Type B pancreatic cell (in vitro differentiated cells): ENCODE results near the gene PRKN. TPM values are rescaled to one million over a fixed set of nuclear protein-coding genes. Genes with fewer than 3 reads are reported as not detected.

Source experiments
- DNase-seq: peaks from one replicate; pipeline ENCODE4 v3.0.0; 2021; ENCODE audit warnings: mixed read lengths; ENCODE audit not compliant: unreplicated experiment; ENCODE audit errors: extremely low spot score
- H3K27ac Mint-ChIP-seq: 2 replicates; pipeline ENCODE4 v1.8.0; 2021; ENCODE audit warnings: mild to moderate bottlenecking, mixed read lengths
- H3K27me3 Mint-ChIP-seq: 2 replicates; pipeline ENCODE4 v1.8.0; 2021; ENCODE audit warnings: mixed read lengths
- H3K36me3 Mint-ChIP-seq: 2 replicates; pipeline ENCODE4 v1.8.0; 2021; ENCODE audit warnings: mixed read lengths
- H3K4me1 Mint-ChIP-seq: one replicate; pipeline ENCODE4 v1.8.0; 2021; ENCODE audit warnings: mixed read lengths; ENCODE audit not compliant: unreplicated experiment
- H3K4me3 Mint-ChIP-seq: 2 replicates; pipeline ENCODE4 v1.8.0; 2021; ENCODE audit warnings: mild to moderate bottlenecking, mixed read lengths
- H3K9me3 Mint-ChIP-seq: 2 replicates; pipeline ENCODE4 v1.8.0; 2021; ENCODE audit warnings: mixed read lengths
- total RNA-seq: library from RNA; stranded (reverse); gene quantifications from 2 replicates; pipeline ENCODE4 v1.2.1, GENCODE V29; 2021; ENCODE audit warnings: low replicate concordance
- TF ChIP-seq, protein P1 (sequence below): fragments of 200-600 bp; sonication (generic); conservative IDR thresholded peaks from 2 replicates; pipeline ENCODE4 v1.5.0; 2021; ENCODE audit warnings: antibody characterized with exemption, mild to moderate bottlenecking

Gene PRKN
- total RNA-seq, 1 donor from 2014 or later = 6.2 TPM

DNA sequence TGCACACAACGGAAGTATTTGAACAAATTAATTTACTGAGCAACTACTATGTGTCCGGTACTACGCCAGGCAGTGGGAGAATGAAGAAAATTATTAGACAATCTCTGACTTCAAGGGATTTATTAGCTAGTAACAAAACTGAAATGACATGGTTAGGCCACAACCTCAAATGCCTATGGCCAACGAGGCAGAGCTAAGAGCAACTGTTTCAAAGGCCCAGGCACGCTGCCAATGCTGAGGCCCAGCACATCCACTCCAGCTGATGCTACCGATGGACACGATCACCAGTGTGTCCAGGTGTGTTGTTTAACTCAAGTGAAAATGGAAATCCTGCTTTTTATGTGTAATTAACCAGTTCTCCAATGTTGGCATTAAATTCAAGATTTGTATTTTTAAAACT, 420.9 kb downstream of the PRKN start:
- H3K9me3 Mint-ChIP-seq = no peaks in the 10 kb centered on the region

DNA sequence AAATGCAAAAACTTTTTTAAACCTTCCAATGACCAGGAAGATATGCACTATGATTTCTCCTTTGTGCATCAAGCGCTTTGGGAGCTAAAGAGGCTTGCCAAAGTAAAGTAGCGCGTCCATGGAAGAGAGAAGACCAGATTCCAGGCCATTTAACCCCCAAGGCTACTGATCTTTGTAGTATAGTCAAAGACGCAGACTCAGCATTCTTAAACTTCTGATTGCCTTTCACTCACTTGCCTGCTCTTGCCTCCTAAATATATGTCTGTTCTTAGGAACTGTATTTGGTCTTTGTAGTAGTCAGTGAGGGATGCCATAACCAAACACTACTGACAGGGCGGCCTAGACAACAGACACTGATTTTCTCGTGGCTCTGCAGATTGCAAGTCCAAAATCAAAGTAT, 426.4 kb downstream of the PRKN start:
- DNase-seq = no peak
- TF ChIP-seq, protein P1, sequence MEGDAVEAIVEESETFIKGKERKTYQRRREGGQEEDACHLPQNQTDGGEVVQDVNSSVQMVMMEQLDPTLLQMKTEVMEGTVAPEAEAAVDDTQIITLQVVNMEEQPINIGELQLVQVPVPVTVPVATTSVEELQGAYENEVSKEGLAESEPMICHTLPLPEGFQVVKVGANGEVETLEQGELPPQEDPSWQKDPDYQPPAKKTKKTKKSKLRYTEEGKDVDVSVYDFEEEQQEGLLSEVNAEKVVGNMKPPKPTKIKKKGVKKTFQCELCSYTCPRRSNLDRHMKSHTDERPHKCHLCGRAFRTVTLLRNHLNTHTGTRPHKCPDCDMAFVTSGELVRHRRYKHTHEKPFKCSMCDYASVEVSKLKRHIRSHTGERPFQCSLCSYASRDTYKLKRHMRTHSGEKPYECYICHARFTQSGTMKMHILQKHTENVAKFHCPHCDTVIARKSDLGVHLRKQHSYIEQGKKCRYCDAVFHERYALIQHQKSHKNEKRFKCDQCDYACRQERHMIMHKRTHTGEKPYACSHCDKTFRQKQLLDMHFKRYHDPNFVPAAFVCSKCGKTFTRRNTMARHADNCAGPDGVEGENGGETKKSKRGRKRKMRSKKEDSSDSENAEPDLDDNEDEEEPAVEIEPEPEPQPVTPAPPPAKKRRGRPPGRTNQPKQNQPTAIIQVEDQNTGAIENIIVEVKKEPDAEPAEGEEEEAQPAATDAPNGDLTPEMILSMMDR = no peak
- Mint-ChIP-seq H3K27me3 (no peaks in the 10 kb centered on the region), H3K27ac (no peak overlapping the region), H3K9me3 (no peaks in the 10 kb centered on the region), H3K36me3 (no peaks in the 10 kb centered on the region), H3K4me1 (peaks cover 9% of the 10 kb centered on the region), H3K4me3 (no peak overlapping the region)

More for the DNA sequence above, 420.9 kb downstream of the PRKN start:
- no peak for DNase-seq
- no peaks in the 10 kb centered on the region for H3K36me3 Mint-ChIP-seq
- H3K4me1 Mint-ChIP-seq = no peaks in the 10 kb centered on the region
- TF ChIP-seq, protein P1 = no peak
- H3K27ac Mint-ChIP-seq = no peak overlapping the region
- H3K4me3 Mint-ChIP-seq = no peak overlapping the region
- no peaks in the 10 kb centered on the region for H3K27me3 Mint-ChIP-seq

DNA sequence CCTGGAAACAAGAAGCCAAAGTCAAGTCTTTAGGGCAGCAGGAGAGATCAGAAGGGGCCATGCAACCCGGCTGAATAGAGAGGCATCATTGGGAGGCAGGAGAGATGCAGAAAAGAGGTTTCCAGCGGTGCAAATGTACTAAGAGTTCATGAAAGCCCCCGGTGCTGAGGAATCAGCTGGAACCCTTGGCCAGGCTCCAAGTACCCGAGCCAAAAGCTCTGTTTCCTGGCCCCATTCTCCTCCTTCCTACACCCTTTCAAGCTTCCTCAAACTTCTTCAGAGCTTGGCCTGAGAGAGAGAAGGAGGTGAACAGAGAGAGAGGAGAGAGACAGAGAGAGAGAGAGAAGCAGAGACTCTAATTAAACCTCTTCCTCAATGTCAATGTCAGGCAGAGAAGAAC, 433.5 kb downstream of the PRKN start:
- Mint-ChIP-seq H3K9me3 (peaks cover 5% of the 10 kb centered on the region), H3K36me3 (no peaks in the 10 kb centered on the region), H3K4me1 (peaks cover 37% of the 10 kb centered on the region), H3K27ac (no peak overlapping the region), H3K4me3 (no peak overlapping the region), H3K27me3 (no peaks in the 10 kb centered on the region)
- TF ChIP-seq, protein P1 = no peak
- no peak for DNase-seq

DNA sequence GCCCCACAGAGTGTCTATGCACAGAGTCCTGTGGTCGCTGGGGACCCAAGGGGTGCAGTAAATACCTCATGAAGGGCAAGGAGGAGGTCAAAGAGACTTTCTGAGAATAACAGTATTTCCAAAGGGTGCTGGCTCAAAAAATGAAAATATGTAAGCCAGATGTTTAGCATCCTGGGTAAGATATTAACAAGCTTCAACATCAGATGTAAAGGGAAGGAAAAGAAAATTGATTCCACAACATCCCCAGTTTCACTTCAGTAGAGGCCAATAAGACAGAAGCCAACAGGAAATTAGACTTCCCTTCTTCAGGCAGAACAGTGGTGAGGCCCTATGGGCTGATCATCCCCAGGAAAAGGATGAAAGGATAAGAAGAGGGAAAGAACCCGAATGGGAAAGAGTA, 434.7 kb downstream of the PRKN start:
- Mint-ChIP-seq H3K4me1 (peaks cover 37% of the 10 kb centered on the region), H3K9me3 (peaks cover 8% of the 10 kb centered on the region), H3K36me3 (no peaks in the 10 kb centered on the region), H3K27ac (no peak overlapping the region), H3K27me3 (no peaks in the 10 kb centered on the region), H3K4me3 (no peak overlapping the region)
- TF ChIP-seq, protein P1 = no peak
- no peak for DNase-seq

DNA sequence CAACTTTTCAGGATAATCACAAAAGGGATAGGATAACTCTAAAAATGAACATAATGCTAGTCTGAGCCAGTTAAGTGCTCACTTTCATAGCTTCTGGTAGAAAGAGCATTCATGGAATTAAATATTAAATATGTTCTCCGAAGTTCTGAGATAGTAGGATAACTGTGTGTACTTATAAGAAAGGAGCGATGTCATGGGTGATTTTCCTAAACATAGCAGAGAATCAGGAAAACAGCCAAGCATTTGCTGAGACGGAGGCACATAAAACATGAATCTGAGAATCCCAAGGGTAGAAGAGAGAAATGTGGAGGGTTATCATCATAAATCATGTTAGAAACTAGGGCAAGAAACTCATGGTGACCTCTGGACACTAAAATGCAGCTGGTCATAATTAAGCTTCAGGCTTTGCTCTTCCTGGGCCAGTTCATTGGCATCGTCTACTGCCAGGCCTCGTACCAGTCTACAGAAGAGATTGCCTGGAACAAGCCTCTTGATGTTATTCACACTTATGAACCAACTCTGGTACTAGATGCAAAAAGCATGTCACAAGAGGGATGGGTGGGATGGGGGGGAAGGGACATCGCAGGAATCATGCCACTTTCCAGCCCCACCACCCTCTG, 436.6 kb downstream of the PRKN start:
- DNase-seq = no peak
- TF ChIP-seq, protein P1 = no peak
- H3K9me3 Mint-ChIP-seq = peaks cover 11% of the 10 kb centered on the region
- peaks cover 28% of the 10 kb centered on the region for H3K4me1 Mint-ChIP-seq
- H3K36me3 Mint-ChIP-seq = no peaks in the 10 kb centered on the region
- H3K27me3 Mint-ChIP-seq = no peaks in the 10 kb centered on the region
- H3K27ac Mint-ChIP-seq = no peak overlapping the region
- H3K4me3 Mint-ChIP-seq = no peak overlapping the region

DNA sequence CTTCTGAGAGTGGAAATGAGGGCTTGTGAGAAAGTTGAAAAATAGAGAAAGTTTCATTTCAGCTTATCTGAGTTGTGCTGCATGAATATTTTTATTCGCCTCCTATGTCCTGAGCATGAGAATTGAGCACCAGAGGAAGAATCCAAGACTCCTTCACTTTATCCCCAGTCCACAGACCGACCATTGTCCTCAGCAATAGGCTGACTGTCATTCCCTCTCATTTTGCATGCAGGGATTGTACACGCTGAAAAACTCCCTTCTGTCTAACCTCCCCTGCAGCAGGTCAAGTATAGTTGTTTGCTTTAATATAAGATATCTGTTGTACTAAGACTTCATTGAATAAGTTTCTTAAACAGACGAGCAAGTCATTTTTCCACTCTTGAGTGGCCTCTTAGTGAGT, 437.6 kb downstream of the PRKN start:
- Mint-ChIP-seq H3K27me3 (no peaks in the 10 kb centered on the region), H3K4me1 (peaks cover 25% of the 10 kb centered on the region), H3K4me3 (no peak overlapping the region), H3K27ac (no peak overlapping the region), H3K9me3 (peaks cover 11% of the 10 kb centered on the region), H3K36me3 (no peaks in the 10 kb centered on the region)
- TF ChIP-seq, protein P1 = no peak
- DNase-seq = no peak
